ENCODE results near the gene MRGPRX4. TPM values are rescaled to one million over a fixed set of nuclear protein-coding genes. Genes with fewer than 3 reads are reported as not detected.

Gene MRGPRX4
- total RNA-seq, 1 experiment from 2014 or later, result not detected

GRCh38 chr11:18145837-18146236, 26.8 kb upstream of the MRGPRX4 start:
- Histone ChIP-seq H3K27ac (ENCODE audit: low read depth, low read length, poor library complexity, severe bottlenecking) (no peak overlapping the region), H3K36me3 (ENCODE audit: insufficient read depth, low read length, poor library complexity, severe bottlenecking) (no peaks in the 10 kb centered on the region), H3K9me3 (ENCODE audit: low read depth, low read length, poor library complexity, severe bottlenecking) (no peaks in the 10 kb centered on the region), H3K27me3 (replicated peaks; ENCODE audit: insufficient read depth, low read depth, low read length, poor library complexity) (peaks cover 20% of the 10 kb centered on the region), H3K4me1 (ENCODE audit: insufficient read depth, low read length, poor library complexity, severe bottlenecking) (no peaks in the 10 kb centered on the region), H3K4me3 (ENCODE audit: low read depth, low read length, poor library complexity, severe bottlenecking) (no peak overlapping the region)
- TF ChIP-seq CTCF (conservative IDR thresholded peaks at IDR 0.05; ENCODE audit: low read depth, low read length), result no peak
- TF ChIP-seq EZH2 (IDR thresholded peaks at IDR 0.05; ENCODE audit: borderline replicate concordance, low read depth, low read length, poor library complexity, severe bottlenecking), result no peak
- ChIA-PET CTCF (no interaction called here), POLR2A (ENCODE audit: low non-redundant PET) (no interaction called here)
- no TSS peak for BruUV-seq (replicated peaks)
- DNase-seq (ENCODE audit: low spot score), result no peak
- intact Hi-C loops (cut with micrococcal nuclease; ENCODE audit: unreplicated experiment), result no loop called here

GRCh38 chr11:18151581-18151980, 21.1 kb upstream of the MRGPRX4 start:
- peaks cover 28% of the 10 kb centered on the region for H3K27me3 ChIP-seq (replicated peaks; ENCODE audit: insufficient read depth, low read depth, low read length, poor library complexity)
- no peaks in the 10 kb centered on the region for H3K36me3 ChIP-seq (ENCODE audit: insufficient read depth, low read length, poor library complexity, severe bottlenecking)
- intact Hi-C loops (cut with micrococcal nuclease; ENCODE audit: unreplicated experiment), result no loop called here
- H3K4me1 ChIP-seq (ENCODE audit: insufficient read depth, low read length, poor library complexity, severe bottlenecking), result no peaks in the 10 kb centered on the region
- ChIA-PET CTCF (no interaction called here), POLR2A (ENCODE audit: low non-redundant PET) (no interaction called here)
- H3K9me3 ChIP-seq (ENCODE audit: low read depth, low read length, poor library complexity, severe bottlenecking), result no peaks in the 10 kb centered on the region
- TF ChIP-seq EZH2 (IDR thresholded peaks at IDR 0.05; ENCODE audit: borderline replicate concordance, low read depth, low read length, poor library complexity, severe bottlenecking) (no peak), CTCF (conservative IDR thresholded peaks at IDR 0.05; ENCODE audit: low read depth, low read length) (no peak)
- no peak overlapping the region for H3K27ac ChIP-seq (ENCODE audit: low read depth, low read length, poor library complexity, severe bottlenecking)
- BruUV-seq (replicated peaks), result no TSS peak
- no peak for DNase-seq (ENCODE audit: low spot score)
- H3K4me3 ChIP-seq (ENCODE audit: low read depth, low read length, poor library complexity, severe bottlenecking), result no peak overlapping the region

DNA sequence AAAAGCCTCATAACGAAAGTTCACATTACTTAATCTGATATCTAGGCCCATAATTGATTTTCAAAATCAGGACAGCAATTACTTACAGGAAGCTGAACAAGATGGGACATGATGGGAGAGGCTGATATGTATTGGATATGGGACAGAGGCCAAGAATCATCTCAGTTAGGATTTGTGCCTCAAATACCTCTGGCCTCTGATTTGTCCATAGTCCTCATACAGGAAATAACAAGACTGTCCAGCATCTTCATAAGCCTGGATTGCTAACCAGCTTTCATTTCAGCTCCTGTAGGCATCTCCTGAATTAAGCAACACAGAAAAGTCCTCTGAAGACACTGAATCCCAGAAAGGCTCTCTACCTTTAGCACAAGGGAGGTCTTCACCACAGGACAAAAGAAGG, 4.3 kb upstream of the MRGPRX4 start:
- no peak for DNase-seq (ENCODE audit: low spot score)
- Histone ChIP-seq H3K4me1 (ENCODE audit: insufficient read depth, low read length, poor library complexity, severe bottlenecking) (no peaks in the 10 kb centered on the region), H3K36me3 (ENCODE audit: insufficient read depth, low read length, poor library complexity, severe bottlenecking) (no peaks in the 10 kb centered on the region), H3K4me3 (ENCODE audit: low read depth, low read length, poor library complexity, severe bottlenecking) (no peak overlapping the region), H3K27ac (ENCODE audit: low read depth, low read length, poor library complexity, severe bottlenecking) (no peak overlapping the region), H3K9me3 (ENCODE audit: low read depth, low read length, poor library complexity, severe bottlenecking) (no peaks in the 10 kb centered on the region), H3K27me3 (replicated peaks; ENCODE audit: insufficient read depth, low read depth, low read length, poor library complexity) (no peaks in the 10 kb centered on the region)
- intact Hi-C loops (cut with micrococcal nuclease; ENCODE audit: unreplicated experiment), result no loop called here
- no TSS peak for BruUV-seq (replicated peaks)
- ChIA-PET CTCF (no interaction called here), POLR2A (ENCODE audit: low non-redundant PET) (no interaction called here)
- TF ChIP-seq EZH2 (IDR thresholded peaks at IDR 0.05; ENCODE audit: borderline replicate concordance, low read depth, low read length, poor library complexity, severe bottlenecking) (no peak), CTCF (conservative IDR thresholded peaks at IDR 0.05; ENCODE audit: low read depth, low read length) (no peak)
